HEK293 (cell line): Measurements from ENCODE around the gene ADAMTS17.

ENCODE experiments used
- KLF16 ChIP-seq: fragments of 450-650 bp; formaldehyde crosslinking; IDR thresholded peaks from 2 replicates; pipeline ENCODE4 v1.5.1; 2017; ENCODE audit warnings: missing biosample characterization, missing genetic modification characterization
- YY1 ChIP-seq: fragments of 450-650 bp; formaldehyde crosslinking; IDR thresholded peaks from 2 replicates; pipeline ENCODE4 v1.5.1; 2018; ENCODE audit warnings: missing biosample characterization, missing genetic modification characterization
- ZFHX2 ChIP-seq: fragments of 450-650 bp; formaldehyde crosslinking; conservative IDR thresholded peaks from 2 replicates; pipeline ENCODE4 v1.5.1; 2016; ENCODE audit warnings: missing biosample characterization, missing genetic modification characterization
- ZFP3 ChIP-seq: fragments of 450-650 bp; formaldehyde crosslinking; IDR thresholded peaks from 2 replicates; pipeline ENCODE4 v1.5.1; 2016; ENCODE audit warnings: low read depth, missing biosample characterization, missing genetic modification characterization
- ZFP41 ChIP-seq: fragments of 450-650 bp; formaldehyde crosslinking; IDR thresholded peaks from 2 replicates; pipeline ENCODE4 v1.5.1; 2016; ENCODE audit warnings: missing biosample characterization, missing genetic modification characterization, borderline replicate concordance
- ZNF184 ChIP-seq: fragments of 450-650 bp; IDR thresholded peaks from 2 replicates; pipeline ENCODE4 v1.5.1; 2018; ENCODE audit warnings: missing biosample characterization, mild to moderate bottlenecking, missing genetic modification characterization
- ZNF473 ChIP-seq: fragments of 450-650 bp; formaldehyde crosslinking; IDR thresholded peaks from 2 replicates; pipeline ENCODE4 v1.5.1; 2017; ENCODE audit warnings: missing biosample characterization, missing genetic modification characterization
- ZNF776 ChIP-seq: fragments of 450-650 bp; formaldehyde crosslinking; IDR thresholded peaks from 2 replicates; pipeline ENCODE4 v1.5.0; 2017; ENCODE audit warnings: missing biosample characterization, missing genetic modification characterization, borderline replicate concordance
- TF ChIP-seq, protein P1 (sequence below): fragments of 450-650 bp; formaldehyde crosslinking; IDR thresholded peaks from 2 replicates; pipeline ENCODE4 v1.5.1; 2016; ENCODE audit warnings: missing biosample characterization, missing genetic modification characterization
- TF ChIP-seq, protein P2 (sequence below): fragments of 450-650 bp; formaldehyde crosslinking; IDR thresholded peaks from 2 replicates; pipeline ENCODE4 v1.5.1; 2017; ENCODE audit warnings: missing biosample characterization, mild to moderate bottlenecking, missing genetic modification characterization, moderate library complexity
- TF ChIP-seq, protein P3 (sequence below): fragments of 450-650 bp; formaldehyde crosslinking; IDR thresholded peaks from 2 replicates; pipeline ENCODE4 v1.5.1; 2016; ENCODE audit warnings: missing biosample characterization, missing genetic modification characterization
- TF ChIP-seq, protein P4 (sequence below): fragments of 450-650 bp; formaldehyde crosslinking; IDR thresholded peaks from 2 replicates; pipeline ENCODE4 v1.5.1; 2017; ENCODE audit warnings: missing biosample characterization, missing genetic modification characterization

DNA sequence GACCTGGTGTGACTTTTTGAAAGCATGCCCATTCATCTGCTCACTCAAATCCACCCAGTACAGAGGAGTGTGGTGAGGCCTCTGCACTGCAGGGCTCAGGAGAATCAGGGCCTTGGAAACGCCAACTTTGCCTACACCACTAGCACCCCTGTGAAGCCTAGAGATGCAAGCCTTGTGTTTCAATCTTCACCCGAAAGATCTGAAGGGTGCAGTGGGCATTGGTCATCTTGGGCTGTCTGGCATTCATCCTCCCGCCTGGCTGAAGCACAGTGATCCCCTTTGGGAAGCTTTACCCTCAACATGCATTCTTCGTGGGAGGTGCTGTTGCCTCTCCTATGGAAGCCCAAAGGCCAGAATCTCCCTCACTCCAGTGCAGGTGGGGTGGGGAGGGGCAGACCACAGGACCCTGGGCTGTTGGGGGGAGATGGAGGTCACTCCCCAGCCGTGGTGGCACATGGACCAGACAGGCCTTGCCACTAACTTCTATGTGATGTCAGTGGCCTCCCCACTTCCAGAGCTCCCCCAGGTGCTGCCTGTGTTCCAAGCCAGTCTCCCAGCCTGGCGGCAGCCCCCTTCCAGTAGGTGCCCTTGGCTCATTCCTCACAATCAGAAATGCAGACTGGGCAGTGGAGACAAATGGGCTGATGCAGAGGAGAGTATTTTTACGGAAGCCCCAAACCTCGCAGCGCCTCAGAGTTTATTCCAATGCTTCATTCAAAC, 92.5 kb downstream of the ADAMTS17 start:
- TF ChIP-seq ZNF184 (tag by site-specific recombination) (no peak), ZFP41 (tag by site-specific recombination) (no peak), ZNF776 (tag by site-specific recombination) (no peak), ZFHX2 (tag by site-specific recombination) (no peak), YY1 (no peak), ZNF473 (tag by site-specific recombination) (no peak), ZFP3 (no peak), KLF16 (no peak)
- TF ChIP-seq, protein P1, sequence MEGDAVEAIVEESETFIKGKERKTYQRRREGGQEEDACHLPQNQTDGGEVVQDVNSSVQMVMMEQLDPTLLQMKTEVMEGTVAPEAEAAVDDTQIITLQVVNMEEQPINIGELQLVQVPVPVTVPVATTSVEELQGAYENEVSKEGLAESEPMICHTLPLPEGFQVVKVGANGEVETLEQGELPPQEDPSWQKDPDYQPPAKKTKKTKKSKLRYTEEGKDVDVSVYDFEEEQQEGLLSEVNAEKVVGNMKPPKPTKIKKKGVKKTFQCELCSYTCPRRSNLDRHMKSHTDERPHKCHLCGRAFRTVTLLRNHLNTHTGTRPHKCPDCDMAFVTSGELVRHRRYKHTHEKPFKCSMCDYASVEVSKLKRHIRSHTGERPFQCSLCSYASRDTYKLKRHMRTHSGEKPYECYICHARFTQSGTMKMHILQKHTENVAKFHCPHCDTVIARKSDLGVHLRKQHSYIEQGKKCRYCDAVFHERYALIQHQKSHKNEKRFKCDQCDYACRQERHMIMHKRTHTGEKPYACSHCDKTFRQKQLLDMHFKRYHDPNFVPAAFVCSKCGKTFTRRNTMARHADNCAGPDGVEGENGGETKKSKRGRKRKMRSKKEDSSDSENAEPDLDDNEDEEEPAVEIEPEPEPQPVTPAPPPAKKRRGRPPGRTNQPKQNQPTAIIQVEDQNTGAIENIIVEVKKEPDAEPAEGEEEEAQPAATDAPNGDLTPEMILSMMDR (tag by site-specific recombination), result no peak
- TF ChIP-seq, protein P2, sequence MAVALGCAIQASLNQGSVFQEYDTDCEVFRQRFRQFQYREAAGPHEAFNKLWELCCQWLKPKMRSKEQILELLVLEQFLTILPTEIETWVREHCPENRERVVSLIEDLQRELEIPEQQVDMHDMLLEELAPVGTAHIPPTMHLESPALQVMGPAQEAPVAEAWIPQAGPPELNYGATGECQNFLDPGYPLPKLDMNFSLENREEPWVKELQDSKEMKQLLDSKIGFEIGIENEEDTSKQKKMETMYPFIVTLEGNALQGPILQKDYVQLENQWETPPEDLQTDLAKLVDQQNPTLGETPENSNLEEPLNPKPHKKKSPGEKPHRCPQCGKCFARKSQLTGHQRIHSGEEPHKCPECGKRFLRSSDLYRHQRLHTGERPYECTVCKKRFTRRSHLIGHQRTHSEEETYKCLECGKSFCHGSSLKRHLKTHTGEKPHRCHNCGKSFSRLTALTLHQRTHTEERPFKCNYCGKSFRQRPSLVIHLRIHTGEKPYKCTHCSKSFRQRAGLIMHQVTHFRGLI (tag by site-specific recombination), result no peak
- TF ChIP-seq, protein P3, sequence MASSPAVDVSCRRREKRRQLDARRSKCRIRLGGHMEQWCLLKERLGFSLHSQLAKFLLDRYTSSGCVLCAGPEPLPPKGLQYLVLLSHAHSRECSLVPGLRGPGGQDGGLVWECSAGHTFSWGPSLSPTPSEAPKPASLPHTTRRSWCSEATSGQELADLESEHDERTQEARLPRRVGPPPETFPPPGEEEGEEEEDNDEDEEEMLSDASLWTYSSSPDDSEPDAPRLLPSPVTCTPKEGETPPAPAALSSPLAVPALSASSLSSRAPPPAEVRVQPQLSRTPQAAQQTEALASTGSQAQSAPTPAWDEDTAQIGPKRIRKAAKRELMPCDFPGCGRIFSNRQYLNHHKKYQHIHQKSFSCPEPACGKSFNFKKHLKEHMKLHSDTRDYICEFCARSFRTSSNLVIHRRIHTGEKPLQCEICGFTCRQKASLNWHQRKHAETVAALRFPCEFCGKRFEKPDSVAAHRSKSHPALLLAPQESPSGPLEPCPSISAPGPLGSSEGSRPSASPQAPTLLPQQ (tag by site-specific recombination), result no peak
- TF ChIP-seq, protein P4, sequence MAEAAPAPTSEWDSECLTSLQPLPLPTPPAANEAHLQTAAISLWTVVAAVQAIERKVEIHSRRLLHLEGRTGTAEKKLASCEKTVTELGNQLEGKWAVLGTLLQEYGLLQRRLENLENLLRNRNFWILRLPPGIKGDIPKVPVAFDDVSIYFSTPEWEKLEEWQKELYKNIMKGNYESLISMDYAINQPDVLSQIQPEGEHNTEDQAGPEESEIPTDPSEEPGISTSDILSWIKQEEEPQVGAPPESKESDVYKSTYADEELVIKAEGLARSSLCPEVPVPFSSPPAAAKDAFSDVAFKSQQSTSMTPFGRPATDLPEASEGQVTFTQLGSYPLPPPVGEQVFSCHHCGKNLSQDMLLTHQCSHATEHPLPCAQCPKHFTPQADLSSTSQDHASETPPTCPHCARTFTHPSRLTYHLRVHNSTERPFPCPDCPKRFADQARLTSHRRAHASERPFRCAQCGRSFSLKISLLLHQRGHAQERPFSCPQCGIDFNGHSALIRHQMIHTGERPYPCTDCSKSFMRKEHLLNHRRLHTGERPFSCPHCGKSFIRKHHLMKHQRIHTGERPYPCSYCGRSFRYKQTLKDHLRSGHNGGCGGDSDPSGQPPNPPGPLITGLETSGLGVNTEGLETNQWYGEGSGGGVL (tag by site-specific recombination), result no peak
